OCI-M2 (cell line): ENCODE measurements around the gene NARF.

ENCODE experiments used
- DNase-seq: peaks from one replicate; lab custom pipeline; 2025; ENCODE audit not compliant: unreplicated experiment; lab: John Stamatoyannopoulos, UW

Gene NARF

DNA sequence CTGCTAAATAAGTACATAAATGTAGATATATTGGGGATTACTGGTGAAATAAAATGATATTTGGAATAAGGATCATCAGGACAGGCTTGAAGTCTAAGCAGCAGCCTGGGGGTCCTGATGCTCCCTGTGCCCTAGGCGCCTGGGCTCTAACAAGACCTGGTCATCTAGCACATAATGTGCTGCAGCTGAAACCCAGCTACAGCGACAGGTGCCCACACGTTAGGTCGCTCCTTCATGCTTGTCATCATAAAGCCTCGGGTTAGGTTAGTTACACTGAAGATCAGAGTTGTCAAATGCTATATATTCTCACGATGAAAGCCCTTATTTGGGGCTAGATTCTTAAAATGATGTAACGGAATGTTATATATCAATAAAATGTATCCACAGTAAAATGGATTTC lies 11.5 kb downstream of the NARF start:
- DNase-seq: no peak

DNA sequence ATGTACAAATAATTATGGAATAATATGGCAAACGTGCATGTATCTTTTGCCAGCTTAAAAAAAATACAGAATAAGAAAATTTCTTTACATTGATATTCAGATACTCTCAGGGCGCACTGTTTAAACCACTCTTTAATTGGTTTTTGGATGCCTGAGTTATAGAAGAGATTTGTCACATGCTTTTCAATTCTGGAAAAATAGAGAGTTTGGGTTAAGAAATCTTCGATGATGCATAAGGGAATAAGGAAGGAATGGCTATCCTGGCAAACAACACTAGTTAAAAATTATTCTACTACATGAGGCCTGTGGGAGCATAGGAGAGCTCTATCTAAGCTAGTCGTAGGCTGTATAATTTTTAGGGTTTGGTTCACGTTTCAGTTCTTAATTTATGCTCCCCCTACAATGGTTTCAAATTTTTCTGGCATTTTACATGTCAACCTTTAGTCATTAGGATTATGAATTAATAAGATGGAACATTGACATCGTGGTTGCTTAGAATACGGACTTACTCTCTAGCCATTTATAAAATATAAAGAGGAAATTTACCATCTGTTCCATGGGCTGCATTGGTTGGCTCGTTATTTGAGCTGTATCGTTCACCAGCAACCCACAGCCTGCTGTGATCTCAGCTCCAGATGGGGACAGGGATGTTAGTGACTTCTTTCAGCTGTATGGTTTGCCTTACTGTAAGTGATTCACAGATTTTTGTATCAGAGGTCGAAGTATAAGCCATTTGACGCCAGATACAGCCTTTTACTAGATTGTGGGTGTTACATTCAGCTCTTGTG lies 15.9 kb downstream of the NARF start:
- DNase-seq: no peak

DNA sequence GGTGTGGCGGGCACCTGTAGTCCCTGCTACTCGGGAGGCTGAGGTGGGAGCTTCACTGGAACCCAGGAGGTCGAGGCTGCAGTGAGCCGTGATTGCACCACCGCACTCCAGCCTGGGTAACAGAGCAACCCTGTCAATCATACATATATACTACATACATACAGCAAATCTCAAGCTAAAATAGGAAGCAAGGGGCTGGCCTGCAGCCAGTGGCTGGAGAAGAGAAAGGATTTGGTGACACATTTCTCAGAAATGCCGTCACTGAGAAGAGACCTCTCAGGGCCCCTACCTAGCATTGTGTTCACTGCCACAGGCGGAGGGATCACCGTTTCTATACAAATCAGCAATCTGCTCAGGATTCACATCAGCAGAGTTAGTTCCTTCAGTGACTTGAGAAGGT lies 16.9 kb downstream of the NARF start:
- DNase-seq: no peak

DNA sequence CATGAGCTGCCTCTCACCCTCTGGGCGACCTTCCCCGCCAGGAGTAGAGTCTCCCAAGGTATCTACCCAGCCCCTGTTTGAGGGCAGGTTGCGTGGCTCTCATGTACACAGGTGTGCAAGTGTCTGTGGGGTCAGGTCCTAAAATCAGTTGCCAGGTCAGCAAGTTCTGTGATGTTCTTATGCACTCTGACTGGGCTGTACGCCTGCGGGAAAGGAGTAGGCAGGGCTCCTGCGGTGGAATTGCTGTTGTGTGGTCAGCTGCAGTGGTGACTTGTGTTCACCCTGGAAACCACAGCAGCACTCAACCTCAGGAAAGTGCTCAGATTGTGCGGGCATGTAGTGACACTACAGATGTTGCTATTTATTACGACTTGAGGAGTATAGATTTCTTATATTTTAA lies 19.4 kb downstream of the NARF start:
- DNase-seq: no peak

DNA sequence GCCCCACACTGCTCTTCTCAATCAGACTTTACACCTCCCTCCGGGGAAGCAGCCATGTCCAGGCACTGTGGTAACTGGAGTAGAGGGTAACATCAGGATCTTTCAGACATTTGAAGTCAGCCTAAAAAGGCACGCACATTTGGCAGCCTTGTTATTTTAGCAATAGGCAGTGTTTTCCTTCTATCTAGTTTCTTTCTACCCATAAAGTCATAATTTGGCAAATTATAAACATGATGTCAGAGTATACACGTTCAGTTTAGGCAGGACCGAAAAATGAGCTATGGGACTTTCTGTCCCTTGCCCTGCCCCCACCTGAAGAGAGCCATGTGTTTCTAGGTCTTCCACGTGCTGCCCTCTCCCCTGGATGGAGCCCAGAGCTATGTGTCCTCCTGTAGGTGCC lies 21.1 kb downstream of the NARF start:
- no peak for DNase-seq

DNA sequence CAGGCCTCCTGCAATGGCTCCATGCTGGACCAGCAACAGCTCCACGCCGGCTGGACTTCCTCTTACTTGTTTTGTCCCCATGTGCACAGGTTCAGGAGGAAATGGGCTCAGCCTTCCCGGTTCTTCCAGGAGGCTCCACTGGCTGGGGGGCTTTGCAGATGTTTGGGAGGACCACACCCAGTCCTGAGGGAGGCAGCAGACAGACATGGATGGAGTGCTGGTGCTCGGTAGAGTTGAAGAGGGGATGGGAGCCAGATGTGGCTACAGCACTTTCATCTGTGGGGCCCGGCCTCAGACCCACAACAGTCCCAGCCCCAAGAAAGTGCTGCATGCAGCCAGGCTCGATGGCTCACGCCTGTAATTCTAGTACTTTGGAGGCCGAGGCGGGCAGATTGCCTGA lies 21.8 kb downstream of the NARF start:
- DNase-seq: no peak

DNA sequence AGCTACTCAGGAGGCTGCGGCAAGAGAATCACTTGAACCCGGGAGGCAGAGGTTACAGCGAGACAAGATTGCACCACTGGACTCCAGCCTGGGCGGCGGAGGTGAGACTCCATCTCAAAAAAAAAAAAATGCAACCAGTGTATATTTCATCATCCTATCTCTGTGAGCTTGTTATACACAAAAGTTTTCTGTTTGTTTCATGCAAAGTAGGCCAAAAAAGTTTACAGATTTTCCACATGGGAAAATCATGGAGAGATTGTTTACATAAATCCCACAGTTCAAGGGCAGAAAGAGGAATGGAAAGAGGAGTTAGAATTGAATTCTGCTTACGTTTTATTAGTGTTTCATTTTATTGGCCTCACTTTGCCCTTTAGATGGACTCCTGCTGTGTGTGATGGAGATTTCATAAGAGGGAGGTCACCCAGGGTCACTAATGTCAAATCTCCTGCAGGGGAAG lies 24.7 kb downstream of the NARF start:
- DNase-seq: no peak

DNA sequence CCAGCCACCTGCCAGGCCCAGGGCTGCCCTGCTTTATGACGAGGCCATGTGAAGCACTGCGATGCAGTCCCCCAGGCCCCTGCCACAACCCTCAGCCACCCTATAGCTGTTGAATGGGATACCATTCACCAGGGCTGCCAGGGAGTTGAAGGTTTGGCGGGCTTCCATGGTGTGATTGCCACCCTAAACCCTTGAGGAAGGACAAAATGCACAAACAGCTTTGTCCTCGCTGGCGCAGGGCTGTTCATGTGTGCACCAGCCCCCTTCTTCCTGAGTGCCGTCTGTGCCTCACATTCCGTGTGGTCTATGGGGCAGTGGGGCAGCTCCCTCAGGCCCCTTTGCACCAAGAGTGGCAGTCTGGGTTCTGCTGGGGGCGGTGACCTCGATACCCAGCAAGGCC lies 25.3 kb downstream of the NARF start:
- DNase-seq: no peak

DNA sequence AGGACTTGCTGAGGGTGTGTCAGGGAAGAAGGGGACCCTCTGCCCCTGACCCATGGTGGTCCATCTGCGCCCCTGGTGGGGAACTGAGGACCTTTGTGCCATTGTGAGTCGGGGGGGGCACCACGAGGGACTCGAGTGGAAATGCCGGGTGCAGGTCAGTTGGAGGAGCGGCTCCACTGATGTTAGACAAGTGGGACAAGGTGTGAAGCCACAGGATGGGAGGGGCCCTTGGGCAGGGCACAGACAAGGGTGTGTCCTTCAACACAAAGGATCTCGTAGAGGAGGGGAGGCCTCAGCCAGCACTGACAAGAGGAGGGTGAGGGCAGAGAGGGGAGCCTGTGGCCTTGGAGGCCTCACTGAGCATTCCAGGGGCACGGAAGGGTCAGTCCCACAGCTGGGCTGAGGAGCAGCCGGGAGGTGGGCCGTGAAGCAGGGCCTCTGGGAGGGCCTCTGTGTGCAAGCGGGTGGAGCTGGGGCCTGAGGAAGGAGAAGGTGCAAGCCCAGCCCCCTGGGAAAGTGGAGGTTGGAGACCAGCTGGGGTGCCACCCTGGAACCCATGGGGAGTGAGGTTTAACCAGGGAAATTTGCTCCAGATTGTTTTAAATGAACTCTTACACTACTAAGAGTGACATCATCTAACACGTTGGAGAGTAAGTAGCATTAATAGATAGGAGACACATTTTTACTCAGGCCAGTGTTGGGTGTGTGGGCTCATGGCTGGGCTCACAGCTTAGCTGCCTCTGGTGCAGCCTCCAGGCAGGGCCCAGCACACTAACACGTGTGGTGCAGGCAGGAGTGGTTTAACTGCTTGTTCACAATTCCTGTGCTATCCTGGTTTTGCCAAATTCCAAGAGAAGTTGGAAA lies 27.9 kb downstream of the NARF start:
- DNase-seq: no peak

DNA sequence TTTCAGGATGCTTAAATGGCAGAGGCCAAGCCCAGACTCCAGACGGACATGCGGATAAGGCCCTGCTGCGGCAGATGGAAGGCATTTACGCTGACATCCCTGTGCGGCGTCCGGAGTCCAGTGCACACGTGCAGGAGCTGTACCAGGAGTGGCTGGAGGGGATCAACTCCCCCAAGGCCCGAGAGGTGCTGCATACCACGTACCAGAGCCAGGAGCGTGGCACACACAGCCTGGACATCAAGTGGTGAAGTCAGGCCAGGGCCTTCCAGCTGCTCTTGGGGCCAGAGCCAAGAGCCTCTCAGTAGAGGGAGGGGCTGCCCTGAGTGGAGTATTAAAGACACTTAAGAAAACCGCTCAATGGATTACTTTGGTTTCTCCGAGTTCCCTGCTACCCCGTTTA lies 29.4 kb downstream of the NARF start:
- no peak for DNase-seq

DNA sequence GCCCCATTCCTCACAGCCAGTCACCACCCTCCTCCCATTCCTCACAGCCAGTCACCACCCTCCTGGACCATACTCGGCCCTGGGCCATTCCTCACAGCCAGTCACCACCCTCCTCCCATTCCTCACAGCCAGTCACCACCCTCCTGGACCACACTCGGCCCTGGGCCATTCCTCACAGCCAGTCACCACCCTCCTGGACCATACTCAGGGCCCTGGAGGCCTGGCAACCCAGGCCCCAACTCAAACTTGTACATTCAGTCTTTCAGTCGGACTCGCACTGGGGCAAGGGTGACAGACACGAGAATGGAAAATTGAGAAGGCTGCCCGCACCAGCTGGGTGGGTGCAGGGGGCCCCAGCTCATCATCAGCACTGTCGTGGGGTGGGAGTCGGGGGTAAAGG lies 30.6 kb downstream of the NARF start:
- no peak for DNase-seq

DNA sequence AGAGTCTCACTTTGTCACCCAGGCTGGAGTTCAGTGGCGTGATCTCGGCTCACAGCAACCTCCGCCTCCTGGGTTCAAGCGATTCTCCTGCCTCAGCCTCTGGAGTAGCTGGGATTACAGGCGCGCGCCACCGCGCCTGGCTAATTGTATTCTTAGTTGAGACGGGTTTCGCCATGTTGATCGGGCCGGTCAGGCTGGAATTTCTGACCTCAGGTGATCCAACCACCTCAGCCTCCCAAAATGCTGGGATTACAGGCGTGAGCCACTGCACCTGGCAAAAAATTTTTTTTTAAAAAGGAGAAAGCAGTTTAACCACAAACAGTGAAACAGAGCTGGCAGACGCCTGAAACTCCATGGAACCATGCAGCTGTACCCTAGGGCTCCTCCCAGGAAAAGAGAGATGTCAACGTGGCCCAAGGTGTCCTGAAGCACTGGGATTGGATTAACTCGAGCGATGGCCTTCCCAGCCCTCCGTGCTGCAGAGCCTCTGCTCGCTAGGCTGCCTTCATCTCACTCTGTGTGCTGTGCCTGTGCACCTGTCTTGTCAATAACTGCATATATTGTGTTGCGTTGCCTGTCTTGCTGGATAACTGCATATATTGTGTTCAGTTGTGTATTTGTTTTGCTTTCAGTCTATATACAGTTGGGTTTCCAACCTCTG lies 31.4 kb downstream of the NARF start:
- no peak for DNase-seq

DNA sequence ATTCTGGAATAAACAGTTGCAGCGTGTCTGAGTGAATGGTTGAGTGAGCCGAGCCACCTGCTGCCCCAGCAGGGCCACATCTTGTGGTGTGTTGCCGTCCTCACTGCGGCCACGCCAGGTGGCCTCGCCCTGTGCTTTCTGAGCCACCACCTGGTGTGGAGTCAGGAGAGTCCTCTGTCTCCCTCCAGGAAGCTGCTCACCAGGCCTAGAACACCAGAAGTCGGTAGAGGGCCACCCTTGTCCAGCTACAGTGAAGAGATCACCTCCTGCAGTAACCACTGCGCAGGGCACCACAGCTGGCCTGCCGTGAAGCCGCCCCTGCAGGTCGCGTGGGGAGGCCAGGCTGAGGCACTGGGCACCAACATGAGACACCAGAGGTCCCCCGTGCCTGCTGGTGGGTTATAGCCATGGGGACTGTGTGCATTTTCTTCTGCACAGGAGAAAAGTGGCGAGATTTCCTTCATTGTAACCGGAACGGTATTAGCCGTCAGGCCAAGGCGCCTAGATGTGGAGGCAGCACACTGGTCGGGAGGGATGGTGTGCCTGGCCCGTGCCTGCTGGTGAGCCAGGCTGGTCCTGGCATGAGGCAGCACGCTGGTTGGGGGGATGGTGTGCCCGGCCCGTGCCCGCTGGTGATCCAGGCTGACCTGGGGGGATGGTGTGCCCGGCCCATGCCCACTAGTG lies 32.1 kb downstream of the NARF start:
- no peak for DNase-seq

DNA sequence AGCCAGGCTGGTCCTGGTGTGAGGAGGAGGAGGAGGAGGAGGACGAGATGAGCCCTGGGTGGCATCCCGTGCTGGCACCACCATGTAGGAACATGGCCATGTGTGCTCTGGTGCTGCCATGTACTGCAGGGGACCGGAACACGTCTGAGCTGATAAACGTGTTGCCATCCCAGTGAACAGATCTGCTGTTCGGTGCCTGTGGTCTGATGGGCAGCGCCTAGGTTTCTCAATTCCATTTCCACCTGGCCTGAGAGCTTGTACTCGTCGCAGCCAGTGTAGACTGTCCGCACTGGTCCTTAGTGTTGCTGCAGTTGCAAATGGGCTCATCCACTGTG lies 32.6 kb downstream of the NARF start:
- no peak for DNase-seq

DNA sequence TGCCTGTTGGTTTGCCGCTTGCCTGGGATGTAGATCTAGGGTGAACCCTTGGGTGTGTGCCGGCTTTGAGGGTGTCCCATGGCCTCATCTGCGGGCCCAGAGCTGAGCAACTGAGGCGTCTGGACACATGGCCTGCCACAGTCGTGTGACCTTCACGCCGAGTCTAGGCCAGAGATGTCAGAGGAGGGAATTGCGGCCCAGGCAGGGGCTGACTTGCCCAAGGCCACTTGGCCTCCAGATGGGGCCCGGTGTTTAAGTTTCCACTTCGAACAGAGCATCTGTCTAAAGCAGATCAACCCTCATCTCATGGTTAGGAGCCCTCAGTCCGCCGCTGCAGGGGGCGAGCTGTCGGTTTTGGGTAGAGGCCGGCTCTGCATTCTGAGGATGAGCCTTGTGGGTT lies 33.0 kb downstream of the NARF start:
- DNase-seq: no peak

DNA sequence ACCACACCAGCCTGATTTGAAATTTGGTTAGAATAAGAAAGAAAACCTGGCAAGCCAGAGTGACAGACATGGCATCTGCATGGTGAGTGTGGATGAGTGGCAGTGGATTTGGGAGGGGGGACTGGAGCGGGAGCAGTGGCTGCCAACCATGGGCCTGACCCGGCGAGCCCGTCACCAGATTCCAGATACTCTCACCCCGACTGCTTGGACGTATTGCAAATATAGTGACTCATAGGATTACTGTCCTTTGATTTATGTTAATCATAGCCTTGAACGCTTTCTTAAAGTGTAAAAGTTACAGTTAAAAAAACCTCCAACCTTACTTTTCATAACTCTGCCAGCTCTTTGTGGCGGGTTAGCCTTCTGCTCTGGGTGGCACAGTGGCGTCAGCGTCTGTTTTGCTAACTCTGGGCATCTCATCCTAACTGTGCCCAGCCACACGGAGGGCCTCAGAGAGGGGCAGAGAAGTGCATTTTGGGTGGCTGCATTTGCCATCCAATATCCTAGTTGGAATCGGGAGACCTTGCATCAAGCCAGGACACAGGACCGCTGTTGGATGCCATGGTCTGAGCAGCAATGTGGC lies 34.2 kb downstream of the NARF start:
- DNase-seq: no peak

DNA sequence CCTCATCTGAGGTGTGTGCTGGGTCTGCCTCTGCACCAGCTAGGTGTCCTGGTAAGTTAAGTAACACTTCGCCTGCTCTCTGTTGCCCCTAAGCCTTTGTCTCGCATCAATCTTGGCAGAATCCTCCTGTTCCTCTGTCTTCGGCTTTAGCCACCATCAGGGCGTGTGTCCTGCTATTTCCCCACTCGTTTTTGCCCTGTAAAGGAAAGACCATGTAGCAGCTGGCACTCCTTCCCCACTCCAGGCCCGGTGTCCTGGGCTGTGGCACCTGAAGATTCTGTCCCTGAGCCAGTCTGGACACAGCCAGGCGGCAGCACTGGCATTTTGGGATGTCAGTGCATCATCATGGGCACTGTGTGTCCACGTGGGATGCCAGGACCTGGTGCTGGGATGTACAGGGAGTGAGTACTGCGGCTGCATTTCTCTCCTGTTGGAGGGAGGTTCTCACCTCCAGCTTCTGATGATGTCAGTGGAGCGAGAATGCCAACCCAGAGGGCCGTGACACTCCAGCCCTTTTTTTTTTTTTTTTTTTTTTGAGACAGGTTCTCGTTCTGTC lies 34.8 kb downstream of the NARF start:
- no peak for DNase-seq

DNA sequence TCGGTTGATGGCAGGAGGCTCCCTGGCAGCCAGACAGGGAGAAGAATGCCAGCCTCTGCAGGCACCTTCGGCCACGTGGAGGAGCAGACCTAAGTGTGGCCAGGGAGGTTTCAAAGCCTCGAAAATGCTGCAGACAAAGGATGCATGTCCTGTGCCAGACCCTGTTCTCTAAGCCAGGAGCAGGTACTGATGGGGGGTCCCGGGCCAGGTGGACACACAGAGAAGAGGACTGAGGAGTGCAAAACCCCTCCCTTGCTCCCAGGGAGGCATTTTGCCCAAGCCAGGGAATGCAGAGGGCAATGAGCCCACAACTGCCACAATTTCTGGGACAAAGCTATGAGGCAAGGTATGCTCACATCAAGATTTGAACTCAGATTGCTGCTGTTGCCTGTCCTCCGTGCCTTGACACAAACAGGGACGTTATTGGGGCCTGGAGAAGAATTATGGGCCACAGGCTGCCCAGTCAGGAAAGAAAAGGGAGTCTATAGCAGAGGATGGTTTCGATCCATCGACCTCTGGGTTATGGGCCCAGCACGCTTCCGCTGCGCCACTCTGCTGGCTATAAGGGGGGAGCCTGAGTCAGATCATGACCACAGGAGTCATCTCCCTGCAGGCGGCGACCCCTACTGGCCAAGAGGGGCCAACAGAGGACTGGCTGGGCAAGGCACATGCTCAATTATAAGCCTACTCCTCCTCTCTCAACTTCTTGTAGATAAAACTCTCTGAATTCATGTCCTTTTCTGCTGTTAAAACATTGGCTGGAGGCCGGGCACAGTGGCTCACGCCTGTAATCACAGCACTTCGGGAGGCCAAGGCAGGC lies 35.9 kb downstream of the NARF start:
- peak; percentile 66 for DNase-seq

DNA sequence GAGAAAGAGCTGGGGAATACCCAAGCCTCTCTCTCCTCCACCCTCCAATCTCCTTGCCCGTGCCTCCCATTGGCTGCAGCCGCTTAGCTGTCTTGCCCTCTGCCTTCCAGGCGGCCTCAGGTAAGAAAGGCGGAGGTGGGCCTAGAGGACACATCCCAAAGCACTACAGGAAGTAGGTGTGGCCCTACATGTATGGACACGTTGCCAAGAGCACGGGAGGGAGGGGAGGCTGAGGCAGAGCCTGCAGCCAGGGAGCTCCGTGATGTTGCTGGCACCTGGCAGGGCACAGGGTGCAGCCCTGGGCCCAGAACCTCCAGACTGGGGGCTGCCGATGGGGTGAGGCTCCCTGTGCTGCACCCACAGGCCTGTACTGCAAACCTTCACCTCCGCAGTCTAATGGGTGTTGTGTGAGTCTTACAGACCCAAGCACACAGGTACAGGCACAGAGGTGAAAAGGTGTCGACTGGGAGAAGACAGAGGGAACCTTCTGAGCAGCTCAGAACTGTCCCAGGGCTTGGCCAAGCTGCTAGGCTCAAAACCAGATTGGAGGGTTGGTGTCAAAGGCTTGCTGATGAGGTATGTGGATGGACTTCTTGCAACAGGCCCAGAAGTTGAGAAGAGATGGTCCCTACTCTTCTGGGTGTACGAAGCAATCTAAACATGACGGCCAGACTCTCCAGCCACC lies 37.4 kb downstream of the NARF start:
- DNase-seq: no peak
